Type B pancreatic cell (in vitro differentiated cells): ENCODE data around the gene SMIM38. TPM values are rescaled to one million over a fixed set of nuclear protein-coding genes. Genes with fewer than 3 reads are reported as not detected.

ENCODE experiments used
- DNase-seq: peaks from one replicate; pipeline ENCODE4 v3.0.0; 2021; ENCODE audit warnings: mixed read lengths; ENCODE audit not compliant: unreplicated experiment; ENCODE audit errors: extremely low spot score
- H3K27ac Mint-ChIP-seq: 2 replicates; pipeline ENCODE4 v1.8.0; 2021; ENCODE audit warnings: mild to moderate bottlenecking, mixed read lengths
- H3K27me3 Mint-ChIP-seq: 2 replicates; pipeline ENCODE4 v1.8.0; 2021; ENCODE audit warnings: mixed read lengths
- H3K36me3 Mint-ChIP-seq: 2 replicates; pipeline ENCODE4 v1.8.0; 2021; ENCODE audit warnings: mixed read lengths
- H3K4me1 Mint-ChIP-seq: one replicate; pipeline ENCODE4 v1.8.0; 2021; ENCODE audit warnings: mixed read lengths; ENCODE audit not compliant: unreplicated experiment
- H3K4me3 Mint-ChIP-seq: 2 replicates; pipeline ENCODE4 v1.8.0; 2021; ENCODE audit warnings: mild to moderate bottlenecking, mixed read lengths
- H3K9me3 Mint-ChIP-seq: 2 replicates; pipeline ENCODE4 v1.8.0; 2021; ENCODE audit warnings: mixed read lengths
- total RNA-seq: library from RNA; stranded (reverse); gene quantifications from 2 replicates; pipeline ENCODE4 v1.2.1, GENCODE V29; 2021; ENCODE audit warnings: low replicate concordance
- TF ChIP-seq, protein P1 (sequence below): fragments of 200-600 bp; sonication (generic); conservative IDR thresholded peaks from 2 replicates; pipeline ENCODE4 v1.5.0; 2021; ENCODE audit warnings: antibody characterized with exemption, mild to moderate bottlenecking

The SMIM38 gene
- total RNA-seq, 1 donor from 2014 or later, result 5.3 TPM

- Mint-ChIP-seq H3K36me3 (peaks cover 10% of the 10 kb centered on the region), H3K27me3 (peaks cover 2% of the 10 kb centered on the region), H3K4me3 (no peak overlapping the region), H3K27ac (no peak overlapping the region), H3K9me3 (peaks cover 18% of the 10 kb centered on the region), H3K4me1 (peaks cover 6% of the 10 kb centered on the region)
- DNase-seq, result no peak
- TF ChIP-seq, protein P1, sequence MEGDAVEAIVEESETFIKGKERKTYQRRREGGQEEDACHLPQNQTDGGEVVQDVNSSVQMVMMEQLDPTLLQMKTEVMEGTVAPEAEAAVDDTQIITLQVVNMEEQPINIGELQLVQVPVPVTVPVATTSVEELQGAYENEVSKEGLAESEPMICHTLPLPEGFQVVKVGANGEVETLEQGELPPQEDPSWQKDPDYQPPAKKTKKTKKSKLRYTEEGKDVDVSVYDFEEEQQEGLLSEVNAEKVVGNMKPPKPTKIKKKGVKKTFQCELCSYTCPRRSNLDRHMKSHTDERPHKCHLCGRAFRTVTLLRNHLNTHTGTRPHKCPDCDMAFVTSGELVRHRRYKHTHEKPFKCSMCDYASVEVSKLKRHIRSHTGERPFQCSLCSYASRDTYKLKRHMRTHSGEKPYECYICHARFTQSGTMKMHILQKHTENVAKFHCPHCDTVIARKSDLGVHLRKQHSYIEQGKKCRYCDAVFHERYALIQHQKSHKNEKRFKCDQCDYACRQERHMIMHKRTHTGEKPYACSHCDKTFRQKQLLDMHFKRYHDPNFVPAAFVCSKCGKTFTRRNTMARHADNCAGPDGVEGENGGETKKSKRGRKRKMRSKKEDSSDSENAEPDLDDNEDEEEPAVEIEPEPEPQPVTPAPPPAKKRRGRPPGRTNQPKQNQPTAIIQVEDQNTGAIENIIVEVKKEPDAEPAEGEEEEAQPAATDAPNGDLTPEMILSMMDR, result peak; percentile 42
These were observed 30.9 kb downstream of the SMIM38 start for GRCh38 chr11:69186316-69187260.

GRCh38 chr11:69187540-69188065 lies 31.9 kb downstream of the SMIM38 start:
- TF ChIP-seq, protein P1, result no peak
- DNase-seq, result no peak
- Mint-ChIP-seq H3K27me3 (peaks cover 2% of the 10 kb centered on the region), H3K9me3 (peaks cover 18% of the 10 kb centered on the region), H3K36me3 (peaks cover 10% of the 10 kb centered on the region), H3K4me1 (peaks cover 14% of the 10 kb centered on the region), H3K4me3 (no peak overlapping the region), H3K27ac (no peak overlapping the region)

GRCh38 chr11:69189059-69189458 lies 33.3 kb downstream of the SMIM38 start:
- H3K4me1 Mint-ChIP-seq, result peaks cover 29% of the 10 kb centered on the region
- no peak overlapping the region for H3K27ac Mint-ChIP-seq
- H3K9me3 Mint-ChIP-seq, result peaks cover 18% of the 10 kb centered on the region
- H3K4me3 Mint-ChIP-seq, result no peak overlapping the region
- DNase-seq, result no peak
- H3K27me3 Mint-ChIP-seq, result no peaks in the 10 kb centered on the region
- TF ChIP-seq, protein P1, result no peak
- H3K36me3 Mint-ChIP-seq, result peaks cover 10% of the 10 kb centered on the region

- no peak overlapping the region for H3K27ac Mint-ChIP-seq
- H3K36me3 Mint-ChIP-seq, result peaks cover 16% of the 10 kb centered on the region
- peaks cover 41% of the 10 kb centered on the region for H3K4me1 Mint-ChIP-seq
- H3K4me3 Mint-ChIP-seq, result no peak overlapping the region
- no peaks in the 10 kb centered on the region for H3K27me3 Mint-ChIP-seq
- no peak for DNase-seq
- H3K9me3 Mint-ChIP-seq, result peaks cover 24% of the 10 kb centered on the region
- TF ChIP-seq, protein P1, result no peak
These were observed 35.2 kb downstream of the SMIM38 start for GRCh38 chr11:69190796-69191536.

GRCh38 chr11:69192301-69192721 lies 36.6 kb downstream of the SMIM38 start:
- Mint-ChIP-seq H3K27ac (peak overlapping the region; percentile 47), H3K36me3 (peaks cover 16% of the 10 kb centered on the region), H3K4me1 (peaks cover 44% of the 10 kb centered on the region), H3K9me3 (peaks cover 24% of the 10 kb centered on the region), H3K4me3 (peak overlapping the region; percentile 28), H3K27me3 (no peaks in the 10 kb centered on the region)
- TF ChIP-seq, protein P1, result no peak
- no peak for DNase-seq
